HG02763 (cell line): ENCODE measurements around the gene ZNF497.
"Not testable (repeated sequence)": the region's sequence is repeated elsewhere in the genome, so short reads cannot be mapped to it uniquely, and the experiment has no call there.

Source experiments
- ATAC-seq: cut with Tn5 transposase; IDR thresholded peaks from one replicate; pipeline ENCODE4 v1.9.1; 2021; ENCODE audit warnings: mild to moderate bottlenecking, moderate library complexity; ENCODE audit not compliant: unreplicated experiment

Gene ZNF497

DNA sequence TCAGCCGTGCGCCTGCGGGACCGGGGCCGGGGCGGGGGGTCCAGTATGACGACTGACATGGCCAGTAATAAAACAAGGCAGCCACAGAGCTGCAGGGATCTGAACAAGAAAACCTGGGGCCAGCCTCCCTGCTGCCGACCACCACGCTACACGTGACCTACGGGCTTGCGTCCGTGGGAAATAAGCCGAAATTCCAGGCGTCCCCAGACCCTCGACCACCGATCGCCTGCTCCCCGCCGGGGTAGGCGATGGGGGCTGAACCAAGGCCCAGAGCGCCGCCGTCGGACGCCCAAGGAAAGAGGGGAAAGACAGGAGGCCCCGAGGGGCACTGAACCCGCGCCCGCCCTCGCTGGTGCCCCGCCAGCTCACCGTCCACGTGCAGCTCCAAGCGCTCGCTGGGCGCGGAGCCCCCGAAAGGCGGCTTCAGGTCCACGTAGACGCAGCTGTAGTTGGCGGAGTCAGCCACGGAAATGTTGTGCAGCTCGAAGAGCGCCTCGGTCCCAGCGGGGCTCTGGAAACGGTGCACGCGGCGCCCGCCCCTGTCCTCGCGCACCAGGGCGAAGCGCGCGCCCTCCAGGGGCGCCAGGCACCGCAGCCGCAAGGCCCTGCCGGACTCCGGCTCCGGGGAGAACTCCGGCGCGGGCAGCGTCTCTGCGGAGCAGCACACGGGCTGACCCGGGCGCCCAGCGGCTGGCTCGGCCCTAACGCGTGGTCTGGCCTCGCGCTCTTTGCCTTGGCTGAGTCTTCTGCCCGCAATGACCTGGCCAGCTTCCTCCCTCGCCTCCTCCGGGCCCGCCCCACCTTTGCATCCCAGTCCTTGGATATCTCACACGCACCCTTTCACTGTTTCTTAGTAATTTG lies 12.3 kb downstream of the ZNF497 start:
- no peak for ATAC-seq

DNA sequence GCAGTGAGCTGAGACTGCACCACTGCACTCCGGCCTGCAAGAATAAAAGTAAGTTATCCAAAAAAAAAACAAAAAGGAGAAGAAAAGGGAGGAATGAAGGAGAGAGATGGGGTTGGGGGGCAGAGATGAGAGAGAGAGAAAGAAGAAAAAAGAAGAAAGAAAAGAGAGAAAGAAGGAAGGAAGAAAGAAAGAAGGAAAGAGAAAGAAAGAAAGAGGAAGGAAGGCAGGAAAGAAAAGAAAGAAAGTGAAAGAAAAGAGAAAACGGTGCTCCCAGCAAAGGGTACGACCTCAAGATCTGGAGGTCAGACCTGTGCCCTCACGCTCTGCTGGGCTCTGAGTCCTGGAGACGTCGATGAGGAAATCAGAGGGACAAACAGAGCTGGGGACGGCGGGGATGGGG lies 13.0 kb downstream of the ZNF497 start:
- no peak for ATAC-seq

DNA sequence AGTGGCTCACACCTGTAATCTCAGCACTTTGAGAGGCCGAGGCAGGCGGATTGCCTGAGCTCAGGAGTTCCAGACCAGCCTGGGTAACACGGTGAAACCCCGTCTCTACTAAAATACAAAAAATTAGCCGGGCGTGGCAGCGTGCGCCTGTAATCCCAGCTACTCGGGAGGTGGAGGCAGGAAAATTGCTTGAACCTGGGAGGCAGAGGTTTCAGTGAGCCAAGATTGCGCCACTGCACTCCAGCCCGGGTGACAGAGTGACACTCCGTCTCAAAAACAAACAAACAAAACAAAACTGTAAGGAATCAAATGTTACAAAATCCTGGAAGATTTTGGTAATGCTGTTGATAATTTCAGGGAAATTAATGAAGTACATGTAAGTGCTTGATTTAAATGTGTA lies 14.5 kb downstream of the ZNF497 start:
- not testable (repeated sequence) for ATAC-seq

DNA sequence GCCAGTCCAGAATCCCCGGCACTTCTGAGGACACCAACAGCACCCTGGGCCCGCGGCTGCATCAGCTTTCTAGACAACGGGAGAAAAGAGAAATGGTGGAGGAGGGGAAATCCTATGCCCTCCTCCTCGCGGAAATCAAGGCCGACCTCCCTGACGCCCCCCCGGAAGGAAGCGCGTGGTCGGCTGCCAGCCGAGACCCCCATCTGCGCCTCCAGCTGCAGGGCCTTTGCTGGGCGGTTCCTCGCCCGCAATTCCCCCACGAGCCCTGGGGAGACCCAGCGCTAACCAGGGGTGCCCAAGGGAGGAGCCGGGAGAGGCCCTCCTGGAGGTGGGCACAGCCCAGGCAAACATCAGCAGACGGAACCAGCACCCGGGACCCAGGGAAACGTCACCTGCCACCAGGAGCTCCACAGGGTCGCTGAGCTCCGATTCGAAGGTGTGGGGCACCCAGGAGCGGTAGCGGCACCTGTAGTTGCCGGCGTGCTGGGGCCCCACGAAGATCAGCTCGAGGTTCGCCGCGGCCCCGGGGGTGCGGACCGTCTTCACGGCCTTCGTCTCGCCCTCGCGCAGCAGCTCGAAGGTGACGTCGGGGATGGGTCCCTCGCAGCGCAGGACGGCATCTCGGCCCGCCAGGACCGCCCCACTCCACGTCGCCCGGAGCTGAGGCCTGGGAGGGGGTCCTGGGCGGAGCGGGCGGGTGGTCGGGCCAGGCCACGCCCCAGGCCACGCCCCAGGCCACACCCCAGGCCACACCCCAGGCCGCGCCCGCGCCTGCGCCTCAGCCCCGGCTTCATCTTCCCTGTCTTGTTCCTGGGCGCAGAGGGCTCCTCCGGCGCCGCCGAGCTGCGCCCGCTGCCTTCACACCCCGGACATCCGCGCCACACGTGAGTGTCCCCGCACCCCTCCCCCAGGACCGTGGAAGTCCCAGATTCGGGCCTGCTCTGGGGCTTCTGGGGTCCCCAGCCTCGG lies 15.3 kb downstream of the ZNF497 start:
- peak; percentile 82 for ATAC-seq

DNA sequence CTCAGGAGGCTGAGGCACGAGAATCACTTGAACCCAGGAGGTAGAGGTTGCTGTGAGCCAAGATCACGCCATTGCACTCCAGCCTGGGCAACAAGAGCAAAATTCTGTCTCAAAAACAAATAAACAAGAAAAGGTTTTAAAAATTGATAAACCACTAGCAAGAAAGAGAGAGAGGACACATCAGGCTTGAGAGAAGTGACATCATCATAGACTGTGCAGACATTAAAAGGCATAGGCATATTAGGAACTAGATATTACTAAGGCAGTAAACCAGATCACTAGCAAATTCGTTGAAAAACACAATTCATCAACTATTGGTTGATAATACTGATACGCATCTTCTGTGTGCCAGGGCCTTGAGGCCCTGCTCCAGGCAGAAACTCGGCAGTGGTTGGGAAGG lies 17.0 kb downstream of the ZNF497 start:
- ATAC-seq, result no peak

DNA sequence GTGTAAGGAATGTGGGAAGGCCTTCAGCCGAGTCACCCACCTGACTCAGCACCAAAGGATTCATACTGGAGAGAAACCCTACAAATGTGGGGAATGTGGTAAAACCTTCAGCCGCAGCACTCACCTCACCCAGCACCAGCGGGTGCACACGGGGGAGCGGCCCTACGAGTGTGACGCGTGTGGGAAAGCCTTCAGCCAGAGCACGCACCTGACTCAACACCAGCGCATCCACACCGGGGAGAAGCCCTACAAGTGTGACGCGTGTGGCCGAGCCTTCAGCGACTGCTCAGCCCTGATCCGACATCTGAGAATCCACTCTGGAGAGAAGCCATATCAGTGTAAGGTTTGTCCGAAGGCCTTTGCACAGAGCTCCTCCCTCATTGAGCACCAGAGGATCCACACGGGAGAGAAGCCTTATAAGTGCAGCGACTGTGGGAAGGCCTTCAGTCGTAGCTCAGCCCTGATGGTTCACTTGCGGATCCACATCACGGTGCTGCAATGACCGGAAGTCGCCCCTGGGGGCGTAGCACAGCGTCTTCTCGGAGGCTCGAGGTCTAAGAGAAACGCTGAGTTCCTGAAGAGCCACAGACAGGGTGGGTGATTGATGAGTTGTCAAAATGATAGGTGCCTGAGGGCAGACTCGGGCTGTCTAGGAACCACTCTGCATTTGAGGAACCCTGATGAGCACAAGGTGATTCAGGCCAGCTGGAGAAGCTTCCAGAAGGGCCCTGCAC lies 23.6 kb downstream of the ZNF497 start:
- no peak for ATAC-seq

DNA sequence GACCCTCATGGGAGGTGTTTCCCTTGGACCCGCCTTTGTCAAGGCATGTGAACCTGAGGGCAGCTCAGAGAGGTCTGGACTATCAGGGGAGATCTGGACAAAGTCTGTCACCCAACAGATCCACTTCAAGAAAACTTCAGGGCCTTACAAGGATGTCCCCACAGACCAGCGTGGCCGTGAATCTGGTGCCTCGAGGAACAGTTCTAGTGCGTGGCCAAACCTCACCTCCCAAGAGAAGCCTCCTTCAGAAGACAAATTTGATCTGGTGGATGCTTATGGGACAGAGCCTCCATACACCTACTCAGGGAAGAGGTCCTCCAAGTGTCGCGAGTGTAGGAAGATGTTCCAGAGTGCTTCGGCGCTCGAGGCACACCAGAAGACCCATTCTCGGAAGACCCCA lies 24.2 kb downstream of the ZNF497 start:
- ATAC-seq, result no peak

DNA sequence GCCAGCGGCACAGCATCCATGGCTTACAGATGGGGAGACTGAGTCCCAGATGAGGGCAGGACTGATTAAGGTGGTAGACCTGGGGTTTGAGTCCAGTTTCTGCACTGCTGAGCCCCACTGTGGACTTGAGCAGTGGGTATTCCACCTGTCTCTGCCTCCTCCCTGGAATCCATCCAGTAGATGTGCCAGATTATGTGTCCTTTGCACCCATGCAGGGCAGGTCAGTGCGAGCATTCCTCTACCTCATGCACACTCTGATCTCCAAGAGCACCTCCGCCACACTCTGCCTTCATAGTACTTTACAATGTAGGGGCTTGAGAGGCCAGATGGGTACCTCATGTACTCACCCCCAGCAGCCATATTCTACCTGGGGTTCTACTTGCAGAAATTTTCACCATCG lies 25.7 kb downstream of the ZNF497 start:
- no peak for ATAC-seq

DNA sequence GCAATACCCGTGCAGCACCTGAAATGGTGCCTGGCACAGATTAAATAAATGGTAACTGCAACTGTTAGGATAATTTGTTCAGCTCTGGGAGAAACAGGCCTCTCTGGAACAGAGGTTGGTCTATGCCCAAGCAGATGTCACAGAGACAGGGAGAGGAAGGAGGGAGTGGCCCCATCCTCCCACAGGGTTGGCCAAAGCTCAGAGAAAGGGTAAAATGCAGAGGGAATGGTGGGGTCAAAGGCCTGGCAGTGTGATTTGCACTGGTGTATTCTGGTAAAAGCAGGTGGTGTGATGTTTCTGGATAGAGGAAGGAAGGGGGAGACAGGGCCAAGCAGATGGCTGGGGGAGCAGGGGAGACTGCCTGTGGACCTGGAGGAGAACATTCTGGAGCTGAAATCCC lies 26.3 kb downstream of the ZNF497 start:
- ATAC-seq, result no peak

DNA sequence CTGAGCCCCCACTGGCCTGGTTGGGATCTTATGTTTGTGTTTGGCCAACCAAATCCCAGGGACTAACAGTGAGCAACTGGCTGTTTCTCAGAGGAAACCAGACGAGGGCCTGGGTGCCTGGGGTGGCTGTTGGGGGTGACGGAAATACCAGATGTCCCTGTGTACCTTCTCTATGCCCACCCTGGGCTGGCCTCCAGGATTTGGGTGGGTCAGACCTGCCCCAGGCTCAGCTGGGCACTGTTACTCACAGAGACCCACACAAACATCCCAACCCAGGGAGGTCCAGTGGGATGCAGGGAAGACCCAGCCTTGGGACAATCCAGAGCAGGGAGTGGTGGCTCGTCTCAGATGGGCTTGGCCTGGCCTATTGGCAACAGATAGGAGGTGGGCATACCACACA lies 26.9 kb downstream of the ZNF497 start:
- no peak for ATAC-seq

DNA sequence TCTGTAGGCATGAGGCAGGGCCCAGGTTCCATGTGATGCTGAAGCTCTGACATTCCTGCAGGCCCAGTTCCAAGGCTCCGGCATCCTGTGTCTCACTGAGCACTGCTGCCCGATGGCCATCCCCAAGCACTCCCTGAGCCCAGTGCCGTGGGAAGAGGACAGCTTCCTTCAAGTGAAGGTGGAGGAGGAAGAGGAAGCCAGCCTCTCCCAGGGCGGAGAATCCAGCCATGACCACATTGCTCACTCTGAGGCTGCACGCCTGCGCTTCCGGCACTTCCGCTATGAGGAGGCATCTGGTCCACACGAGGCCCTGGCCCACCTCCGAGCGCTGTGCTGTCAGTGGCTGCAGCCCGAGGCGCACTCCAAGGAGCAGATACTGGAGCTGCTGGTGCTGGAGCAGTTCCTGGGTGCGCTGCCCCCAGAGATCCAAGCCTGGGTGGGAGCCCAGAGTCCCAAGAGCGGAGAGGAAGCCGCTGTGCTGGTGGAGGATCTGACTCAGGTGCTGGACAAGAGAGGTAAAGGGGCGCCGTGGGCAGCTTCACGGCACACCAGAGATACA lies 27.8 kb downstream of the ZNF497 start:
- ATAC-seq, result no peak

DNA sequence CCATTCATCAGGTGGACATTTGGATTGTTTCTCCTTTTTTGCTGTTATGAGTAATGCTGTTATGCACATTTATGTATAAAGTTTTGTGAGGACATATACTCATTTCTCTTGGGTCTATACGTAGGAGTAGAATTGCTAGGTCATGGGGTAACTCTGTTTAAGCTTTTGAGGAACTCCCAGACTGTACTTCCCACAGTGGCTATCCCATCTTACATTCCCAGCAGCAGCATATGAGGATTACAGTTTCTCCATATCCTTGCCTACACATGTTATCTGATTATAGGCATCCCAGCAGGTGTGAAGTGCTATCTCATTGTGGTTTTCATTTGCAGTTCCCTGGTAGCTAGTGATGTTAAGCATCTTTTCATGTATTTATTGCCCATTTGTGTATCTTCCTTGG lies 29.9 kb downstream of the ZNF497 start:
- no peak for ATAC-seq

DNA sequence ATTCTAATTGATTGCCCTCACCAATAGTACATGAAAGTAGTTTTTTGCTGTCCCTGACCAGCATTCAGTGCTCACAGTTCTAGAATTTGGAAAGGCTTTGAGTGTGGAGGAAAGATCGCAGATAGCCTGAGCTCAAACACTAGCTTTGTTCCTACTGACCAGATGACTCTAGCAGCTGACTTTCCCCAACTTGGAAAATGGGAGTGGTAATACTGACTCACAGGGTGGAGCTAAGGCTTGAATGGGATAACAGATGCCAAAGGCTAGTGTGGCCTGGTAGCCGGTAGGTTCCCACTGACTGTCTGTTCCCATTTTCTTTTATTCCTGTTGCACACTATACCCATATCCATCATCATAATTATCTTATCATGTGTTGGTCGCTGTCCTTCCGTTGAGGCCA lies 32.1 kb downstream of the ZNF497 start:
- ATAC-seq, result no peak

DNA sequence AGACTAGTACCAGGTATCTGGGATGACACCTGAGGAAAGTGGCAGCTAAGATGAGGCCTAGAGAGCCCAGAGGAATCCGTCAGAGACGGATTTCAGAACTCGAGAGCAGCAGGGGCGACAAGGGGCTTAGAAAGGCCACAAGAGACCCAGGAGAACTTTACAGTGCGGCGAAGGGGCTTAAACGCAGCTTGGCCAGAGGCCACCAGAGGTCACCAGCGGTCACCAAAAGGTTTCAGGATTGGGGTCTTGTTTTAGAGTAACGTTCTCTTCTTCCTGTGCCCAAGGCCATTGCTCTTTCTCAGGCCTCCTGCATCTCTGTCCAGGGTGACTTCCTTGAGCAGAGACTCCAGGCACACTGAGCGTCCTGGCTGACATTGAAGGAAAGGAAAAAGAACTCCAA lies 33.6 kb downstream of the ZNF497 start:
- ATAC-seq, result no peak

DNA sequence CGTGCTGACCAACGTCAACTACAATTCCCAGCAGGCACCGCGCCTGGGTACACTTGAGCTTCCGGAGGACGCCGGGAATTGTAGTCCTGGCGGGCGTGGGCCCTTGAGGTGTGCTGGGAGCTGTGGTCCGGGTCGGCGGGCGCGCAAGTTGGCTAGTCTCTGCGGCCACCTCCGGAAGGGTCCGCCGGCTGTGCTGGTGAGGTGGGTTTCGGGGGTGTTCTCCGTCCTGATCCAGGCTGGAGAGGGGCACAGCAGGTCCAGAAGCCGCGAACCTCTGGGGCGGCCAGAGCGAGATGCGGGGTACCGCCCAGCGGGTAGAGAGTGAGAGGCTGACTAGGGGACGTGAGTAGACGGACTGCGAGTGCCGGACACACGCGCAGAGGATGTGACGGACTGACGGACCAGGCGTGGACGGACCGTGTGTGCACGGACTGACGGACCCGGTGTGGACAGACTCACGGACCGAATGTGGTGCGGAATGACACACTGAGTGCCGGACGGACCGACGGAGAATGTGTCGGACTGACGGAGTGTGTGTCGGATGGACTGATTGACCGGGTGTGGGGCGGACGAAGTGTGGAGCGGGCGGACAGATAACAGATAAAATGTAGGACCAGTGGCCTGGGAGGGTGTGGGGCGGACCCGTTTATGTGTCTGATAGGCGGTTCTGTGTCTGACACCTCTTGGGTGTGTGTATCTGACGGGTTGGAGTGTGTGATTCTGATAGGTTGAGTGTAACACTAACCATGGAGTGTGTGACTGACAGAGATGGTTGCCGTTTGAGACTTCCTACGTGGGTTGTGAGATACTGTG lies 35.4 kb downstream of the ZNF497 start, which contains the start of gene ZSCAN22:
Gene ZSCAN22, plus strand, starts transcription at position 81 of the 813 bp plus-strand sequence. CDS start 7,809 bp downstream, outside the sequence.
- ATAC-seq, result peak; percentile 76

DNA sequence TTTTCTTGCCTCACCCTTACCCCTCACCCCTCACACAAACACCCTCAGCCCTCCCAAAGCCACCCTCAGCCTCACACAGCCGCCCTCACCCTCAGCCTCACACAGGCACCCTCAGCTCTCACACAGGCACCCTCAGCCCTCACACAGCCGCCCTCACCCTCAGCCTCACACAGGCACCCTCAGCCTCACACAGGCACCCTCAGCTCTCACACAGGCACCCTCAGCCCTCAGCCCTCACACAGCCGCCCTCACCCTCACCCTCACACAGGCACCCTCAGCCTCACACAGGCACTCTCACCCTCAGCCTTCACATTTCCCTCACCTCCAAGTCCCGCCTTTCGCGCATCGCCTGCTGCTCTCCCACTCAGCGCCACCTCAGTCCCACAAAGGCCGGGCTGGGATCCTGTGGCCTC lies 36.0 kb downstream of the ZNF497 start:
- ATAC-seq, result no peak

DNA sequence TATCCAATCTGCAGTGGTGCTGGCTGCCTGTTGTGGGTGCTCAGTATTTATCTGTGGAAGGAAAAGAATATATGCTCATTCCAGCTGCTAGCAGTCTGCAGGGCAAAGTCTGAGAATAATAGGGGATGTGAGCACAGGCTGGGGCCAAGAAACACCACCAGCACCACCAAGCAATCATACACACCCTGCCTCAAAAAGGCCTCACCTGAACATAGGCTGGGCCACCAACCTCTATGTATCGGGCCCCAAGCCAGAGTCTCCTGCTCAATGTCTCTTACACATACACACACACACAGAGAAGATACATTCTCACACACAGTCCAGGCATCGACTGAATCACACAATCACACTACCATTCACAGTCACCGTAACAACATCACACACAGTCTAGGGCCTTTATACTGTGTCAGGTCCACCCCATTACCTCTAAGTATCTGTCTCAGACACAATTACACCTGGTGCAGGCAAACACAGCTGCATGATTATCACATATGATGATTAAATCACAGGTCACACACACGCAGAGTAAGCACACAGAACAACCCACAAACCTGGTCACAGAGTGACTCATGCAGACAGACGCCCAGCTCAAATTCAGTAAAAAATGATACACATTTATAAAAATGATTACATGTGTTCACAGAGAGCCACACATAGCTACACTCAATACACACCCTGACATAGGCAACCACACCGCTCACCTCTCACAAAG lies 37.1 kb downstream of the ZNF497 start:
- no peak for ATAC-seq

DNA sequence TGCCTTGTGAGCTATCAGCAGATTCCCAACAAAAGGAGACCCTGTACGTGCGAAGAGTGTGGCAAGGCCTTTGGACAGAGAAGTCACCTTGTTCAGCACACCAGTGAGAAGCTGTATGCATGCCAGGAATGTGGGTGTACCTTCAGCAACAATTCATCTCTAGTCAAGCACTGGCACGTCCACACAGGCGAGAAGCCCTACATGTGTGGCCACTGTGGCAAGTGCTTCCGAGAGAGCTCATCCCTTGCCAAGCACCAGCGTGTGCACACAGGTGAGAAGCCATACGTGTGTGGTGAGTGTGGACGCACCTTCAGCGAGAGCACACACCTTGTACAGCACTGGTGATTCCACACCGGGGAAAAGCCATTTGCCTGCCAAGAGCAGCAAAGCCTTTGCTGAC lies 43.3 kb downstream of the ZNF497 start:
- ATAC-seq, result no peak

DNA sequence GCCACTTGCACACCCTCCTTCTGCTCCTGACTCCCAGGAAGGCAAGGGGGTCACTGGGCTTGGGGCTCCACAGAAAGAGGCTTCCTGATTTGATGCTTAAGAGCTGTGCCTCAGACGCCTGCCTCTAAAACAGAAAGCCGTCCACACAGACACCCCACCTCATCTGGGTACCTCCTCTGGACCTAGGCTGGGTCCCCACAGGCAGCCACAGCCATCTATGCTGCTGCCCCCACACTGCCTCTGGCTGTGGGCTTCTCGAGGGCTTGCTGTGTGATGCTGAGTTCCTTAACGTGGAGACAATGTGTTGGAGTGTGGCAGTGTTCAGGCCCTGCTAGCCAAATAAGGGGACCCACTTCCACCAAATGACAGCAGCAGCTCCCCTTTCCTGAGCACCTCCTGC lies 44.3 kb downstream of the ZNF497 start:
- ATAC-seq, result no peak
